Stimulated activated CD8-positive, alpha-beta memory T cell treated with anti-CD3 and anti-CD28 coated beads, Interleukin-15, amount 100 ng/mL, for 1 hour (primary cell): ENCODE results near the gene RACGAP1.

Source experiments
- DNase-seq: peaks from one replicate; pipeline ENCODE4 v3.0.0-alpha.2; 2020; ENCODE audit warnings: low read depth

The RACGAP1 gene

DNA sequence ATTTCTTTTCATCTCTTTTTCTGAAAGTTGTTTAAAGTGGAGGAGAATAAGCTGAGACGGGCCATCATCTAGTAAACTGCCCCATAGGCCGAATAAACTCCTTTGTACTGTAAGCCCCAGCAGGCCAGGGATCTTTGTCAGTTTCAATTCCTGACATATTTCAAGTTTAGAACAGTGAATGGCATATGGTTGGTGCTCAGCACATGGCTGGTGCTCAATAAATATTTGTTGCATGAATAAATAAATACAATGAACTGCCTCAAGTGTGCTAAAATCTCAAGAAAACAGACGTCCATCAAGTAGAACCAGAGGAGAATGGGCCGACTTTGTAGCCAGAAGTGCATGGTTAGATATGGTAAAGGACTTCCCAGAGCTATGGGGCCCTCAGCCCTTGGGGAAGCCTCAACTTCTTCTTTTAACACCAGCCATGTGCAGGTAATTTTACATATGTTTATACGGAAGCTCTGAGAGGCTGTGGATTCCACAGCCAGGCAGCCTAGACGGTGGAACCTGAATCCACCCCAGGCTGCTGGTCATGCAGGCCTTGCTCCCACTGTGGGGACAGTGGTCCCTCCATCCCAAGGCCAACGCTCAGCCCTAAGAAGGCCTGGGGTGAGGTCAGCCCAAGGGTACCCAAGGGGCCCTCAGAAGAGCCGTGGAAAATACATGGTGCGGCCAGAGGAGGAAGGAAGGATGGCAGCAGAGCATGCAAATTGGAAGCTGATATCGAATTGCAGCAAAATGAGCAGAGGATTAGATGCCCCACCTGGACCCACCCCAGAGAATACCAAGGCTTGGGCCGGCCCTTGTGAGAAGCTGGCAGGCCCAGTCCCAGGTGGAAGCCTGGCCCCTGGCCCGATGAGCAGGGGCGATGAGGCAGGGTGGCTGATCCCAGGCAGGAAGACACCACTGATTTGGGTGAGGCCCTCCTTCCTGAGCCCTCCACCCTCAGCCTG lies 83.5 kb downstream of the RACGAP1 start:
- DNase-seq: no peak

DNA sequence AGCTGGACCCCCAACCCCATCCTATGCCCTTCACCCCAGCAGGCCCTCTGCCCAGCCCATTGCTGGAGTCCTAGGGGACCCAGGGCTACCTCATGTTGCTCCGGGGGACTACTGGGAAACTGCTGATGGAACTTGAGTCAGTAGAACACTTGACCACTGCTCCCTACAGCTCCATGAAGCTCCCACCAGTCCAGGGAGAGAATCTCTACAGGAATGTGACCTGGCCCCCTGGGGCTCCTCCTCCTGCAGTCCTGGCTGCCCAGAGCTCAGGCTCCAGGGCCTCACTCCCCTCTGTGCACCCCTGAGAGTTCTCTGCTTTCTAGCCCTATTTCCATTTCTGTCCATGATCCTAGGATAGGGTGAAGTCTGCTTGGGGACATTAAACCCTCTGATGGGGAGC lies 85.6 kb downstream of the RACGAP1 start:
- no peak for DNase-seq

GRCh38 chr12:49939307-49939706 lies 86.0 kb downstream of the RACGAP1 start:
- DNase-seq: no peak
